Adipocyte (in vitro differentiated cells): ENCODE measurements around the gene OBSCN.

Source experiments
- DNase-seq: peaks from one replicate; pipeline ENCODE4 v3.0.0-alpha.2; 2015; ENCODE audit warnings: low read depth
- H3K27me3 ChIP-seq: replicated peaks from 2 replicates; pipeline ENCODE4 v1.7.0; 2013; ENCODE audit warnings: mild to moderate bottlenecking, low read length, moderate library complexity; ENCODE audit not compliant: control insufficient read depth, insufficient read depth
- H3K36me3 ChIP-seq: 2 replicates; pipeline ENCODE4 v1.7.0; 2013; ENCODE audit warnings: low read length, mild to moderate bottlenecking, moderate library complexity; ENCODE audit not compliant: control insufficient read depth, insufficient read depth, severe bottlenecking
- H3K4me1 ChIP-seq: 2 replicates; pipeline ENCODE4 v1.7.0; 2013; ENCODE audit warnings: mild to moderate bottlenecking, low read length, moderate library complexity; ENCODE audit not compliant: control insufficient read depth, insufficient read depth
- H3K4me3 ChIP-seq: 2 replicates; pipeline ENCODE4 v1.7.0; 2013; ENCODE audit warnings: mild to moderate bottlenecking, low read length, moderate library complexity
- H3K9ac ChIP-seq: 2 replicates; pipeline ENCODE4 v1.7.0; 2013; ENCODE audit warnings: mild to moderate bottlenecking, low read length, moderate library complexity
- H3K9me3 ChIP-seq: 2 replicates; pipeline ENCODE4 v1.7.0; 2013; ENCODE audit warnings: mild to moderate bottlenecking, low read length, moderate library complexity; ENCODE audit not compliant: control insufficient read depth

OBSCN gene

DNA sequence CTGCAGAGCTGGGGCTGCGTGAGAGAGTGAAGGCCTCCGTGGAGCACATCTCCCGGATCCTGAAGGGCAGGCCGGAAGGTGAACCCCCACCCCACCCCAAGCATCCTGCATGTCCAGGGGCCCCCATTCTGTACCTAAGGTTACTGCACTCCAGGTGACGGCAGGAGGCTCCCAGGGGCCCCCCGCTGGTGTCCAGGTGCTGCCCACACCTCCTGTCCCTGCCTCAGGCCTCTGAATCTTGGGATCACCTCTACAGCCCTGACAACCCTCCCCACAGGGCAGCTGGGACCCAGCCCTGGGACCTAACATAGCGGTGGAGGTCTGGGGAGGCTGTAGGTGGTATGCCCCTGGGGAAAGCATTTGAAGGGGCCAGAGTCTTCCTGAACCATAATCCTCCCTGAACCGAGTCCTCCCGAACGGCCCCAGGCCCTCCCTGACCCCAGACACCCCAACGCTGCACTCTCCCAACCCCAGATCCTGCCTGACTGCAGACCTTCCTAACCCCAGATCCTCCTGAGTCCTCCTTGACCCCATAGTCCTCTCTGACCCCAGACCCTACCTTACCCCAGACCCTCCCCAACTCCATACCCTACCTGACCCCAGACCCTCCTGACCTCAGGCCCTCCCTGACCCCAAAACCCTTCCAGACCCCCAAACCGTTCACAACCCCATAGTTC is 165.3 kb downstream of the OBSCN start:
- H3K9ac ChIP-seq = no peak overlapping the region
- H3K27me3 ChIP-seq = peaks cover 43% of the 10 kb centered on the region
- no peak overlapping the region for H3K4me3 ChIP-seq
- DNase-seq = no peak
- H3K4me1 ChIP-seq = peaks cover 11% of the 10 kb centered on the region
- no peaks in the 10 kb centered on the region for H3K36me3 ChIP-seq
- no peaks in the 10 kb centered on the region for H3K9me3 ChIP-seq

- H3K4me3 ChIP-seq = no peak overlapping the region
- peaks cover 39% of the 10 kb centered on the region for H3K27me3 ChIP-seq
- peaks cover 12% of the 10 kb centered on the region for H3K4me1 ChIP-seq
- no peak for DNase-seq
- no peaks in the 10 kb centered on the region for H3K9me3 ChIP-seq
- peak overlapping the region; percentile 12 for H3K9ac ChIP-seq
- H3K36me3 ChIP-seq = no peaks in the 10 kb centered on the region
Measured at GRCh38 chr1:228373681-228374571, 166.1 kb downstream of the OBSCN start.

DNA sequence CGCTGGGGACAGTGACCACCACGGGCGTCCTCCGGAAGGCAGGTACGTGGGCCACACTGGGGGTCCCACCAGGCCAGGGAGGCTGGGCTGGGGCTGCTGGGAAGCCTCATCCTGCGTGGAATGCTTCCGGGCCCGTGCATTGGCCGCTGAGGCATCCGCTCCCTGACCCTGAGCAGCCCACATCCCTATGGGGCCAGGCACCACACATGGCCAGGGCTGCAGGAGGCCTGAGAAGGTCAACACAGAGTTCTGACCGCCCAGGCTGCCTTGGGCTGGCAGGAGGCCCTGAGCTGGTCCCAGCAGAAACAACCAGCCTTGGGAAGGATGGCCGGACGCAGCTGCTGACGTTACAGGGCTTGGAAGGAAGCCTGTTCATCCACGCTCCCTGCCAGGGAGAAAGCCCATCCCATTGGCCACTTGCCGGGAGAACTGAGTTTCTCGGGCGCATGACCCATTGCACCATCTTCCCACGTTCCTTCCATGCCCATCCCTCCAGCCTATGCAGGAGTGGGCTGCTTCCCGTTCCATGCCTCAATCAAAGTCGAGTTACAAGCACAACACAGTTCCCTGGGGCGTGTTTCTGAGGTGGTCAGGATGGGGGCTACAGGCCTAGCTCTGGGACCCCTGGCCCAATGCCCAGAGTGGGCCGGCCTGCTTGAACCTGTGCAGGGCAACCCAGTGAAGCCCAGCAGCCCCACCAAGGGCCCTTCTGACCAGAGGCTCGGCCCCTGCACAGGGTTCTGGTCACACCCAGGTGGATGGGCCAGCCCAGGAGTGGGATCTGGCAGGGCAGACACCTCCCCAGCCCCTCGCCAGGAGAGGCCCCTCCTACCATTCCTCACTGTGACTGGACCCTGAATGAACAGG is 167.1 kb downstream of the OBSCN start:
- Histone ChIP-seq H3K4me3 (no peak overlapping the region), H3K36me3 (no peaks in the 10 kb centered on the region), H3K9me3 (no peaks in the 10 kb centered on the region), H3K4me1 (peaks cover 17% of the 10 kb centered on the region), H3K9ac (peak overlapping the region; percentile 37), H3K27me3 (peaks cover 33% of the 10 kb centered on the region)
- DNase-seq = no peak

- Histone ChIP-seq H3K4me3 (no peak overlapping the region), H3K27me3 (peaks cover 29% of the 10 kb centered on the region), H3K9me3 (no peaks in the 10 kb centered on the region), H3K36me3 (no peaks in the 10 kb centered on the region), H3K9ac (peak overlapping the region; percentile 37), H3K4me1 (peaks cover 17% of the 10 kb centered on the region)
- no peak for DNase-seq
Measured at GRCh38 chr1:228375578-228376261, 167.9 kb downstream of the OBSCN start.

GRCh38 chr1:228376262-228376628 is 168.4 kb downstream of the OBSCN start:
- Histone ChIP-seq H3K36me3 (no peaks in the 10 kb centered on the region), H3K9me3 (no peaks in the 10 kb centered on the region), H3K9ac (no peak overlapping the region), H3K27me3 (peaks cover 33% of the 10 kb centered on the region), H3K4me1 (peaks cover 17% of the 10 kb centered on the region), H3K4me3 (no peak overlapping the region)
- no peak for DNase-seq

- Histone ChIP-seq H3K9ac (no peak overlapping the region), H3K27me3 (peaks cover 32% of the 10 kb centered on the region), H3K9me3 (no peaks in the 10 kb centered on the region), H3K4me1 (peaks cover 17% of the 10 kb centered on the region), H3K36me3 (no peaks in the 10 kb centered on the region), H3K4me3 (no peak overlapping the region)
- no peak for DNase-seq
Measured at GRCh38 chr1:228376651-228377631, 169.1 kb downstream of the OBSCN start.

- H3K36me3 ChIP-seq = no peaks in the 10 kb centered on the region
Measured at GRCh38 chr1:228377664-228378089, 169.8 kb downstream of the OBSCN start.

GRCh38 chr1:228378090-228378872 is 170.4 kb downstream of the OBSCN start:
- peak; percentile 82 for DNase-seq
- H3K36me3 ChIP-seq = no peaks in the 10 kb centered on the region
- peaks cover 22% of the 10 kb centered on the region for H3K27me3 ChIP-seq

More at GRCh38 chr1:228377664-228378089, 169.8 kb downstream of the OBSCN start:
- Histone ChIP-seq H3K4me1 (peaks cover 17% of the 10 kb centered on the region), H3K4me3 (no peak overlapping the region), H3K27me3 (peaks cover 27% of the 10 kb centered on the region), H3K9ac (no peak overlapping the region), H3K9me3 (no peaks in the 10 kb centered on the region)
- no peak for DNase-seq

GRCh38 chr1:228378873-228379460 is 171.1 kb downstream of the OBSCN start:
- Histone ChIP-seq H3K27me3 (peaks cover 18% of the 10 kb centered on the region), H3K4me3 (peak overlapping the region; percentile 79)
- peak; percentile 30 for DNase-seq

More at GRCh38 chr1:228378090-228378872, 170.4 kb downstream of the OBSCN start:
- Histone ChIP-seq H3K4me3 (peak overlapping the region; percentile 79), H3K9ac (peak overlapping the region; percentile 80), H3K9me3 (no peaks in the 10 kb centered on the region), H3K4me1 (peaks cover 17% of the 10 kb centered on the region)

More at GRCh38 chr1:228378873-228379460, 171.1 kb downstream of the OBSCN start:
- Histone ChIP-seq H3K36me3 (no peaks in the 10 kb centered on the region), H3K9ac (peak overlapping the region; percentile 80), H3K4me1 (peaks cover 17% of the 10 kb centered on the region), H3K9me3 (no peaks in the 10 kb centered on the region)
